B cell (primary cell): Measurements from ENCODE around the gene PRKAG2. TPM values are rescaled to one million over a fixed set of nuclear protein-coding genes. Genes with fewer than 3 reads are reported as not detected.

Experiments
- ATAC-seq: fragments of 200-7000 bp; cut with Tn5 transposase; one replicate; pipeline ENCODE4 v1.10.0; 2021; ENCODE audit warnings: low read depth, mild to moderate bottlenecking, moderate number of reproducible peaks, moderate library complexity
- CTCF ChIA-PET: fragments of 350-600 bp; sonication (Branson Sonifier 250); formaldehyde crosslinking; loops from one replicate; lab custom pipeline; 2021; ENCODE audit warnings: antibody characterized with exemption, inconsistent platforms; lab: Charles Lee
- POLR2A ChIA-PET: fragments of 350-600 bp; sonication (Branson Sonifier 250); formaldehyde crosslinking; loops from one replicate; lab custom pipeline; 2021; ENCODE audit warnings: antibody characterized with exemption; lab: Charles Lee
- DNase-seq: peaks from one replicate; pipeline ENCODE4 v3.0.0; 2013
- H2AFZ ChIP-seq: 2 replicates; pipeline ENCODE4 v1.6.1; 2012; ENCODE audit warnings: mild to moderate bottlenecking, low read depth, low read length; ENCODE audit not compliant: insufficient read depth, poor library complexity, severe bottlenecking
- H3K27ac ChIP-seq, 2 donors: 1 replicate in 1 of 2; 2 replicates in 1 of 2; pipeline ENCODE4 v1.5.1; 2012 to 2013; ENCODE audit warnings: low read length in 2 of 2, mild to moderate bottlenecking in 2 of 2, moderate library complexity in 1 of 2
- H3K27me3 ChIP-seq, 4 experiments: fragments of 200-600 bp in 1 of 4; sonication (generic) in 1 of 4; replicated peaks in 1 of 4; 1 replicate in 2 of 4; 2 replicates in 2 of 4; pipeline versions ENCODE4 v1.6.1 to v1.7.0; 2013 to 2016; ENCODE audit warnings: low read length in 3 of 4, mild to moderate bottlenecking in 2 of 4, mixed read lengths in 1 of 4, moderate library complexity in 1 of 4; ENCODE audit not compliant: insufficient read depth in 4 of 4, control insufficient read depth in 3 of 4; ENCODE audit errors: control extremely low read depth in 1 of 4
- H3K36me3 ChIP-seq, 2 experiments: replicated peaks in 1 of 2; 1 replicate in 1 of 2; 2 replicates in 1 of 2; pipeline versions ENCODE4 v1.6.1 to v1.7.1; 2013; ENCODE audit warnings: low read length in 1 of 2; ENCODE audit not compliant: insufficient read depth in 2 of 2, control insufficient read depth in 1 of 2; ENCODE audit errors: control extremely low read depth in 1 of 2, extremely low read depth in 1 of 2
- H3K4me1 ChIP-seq, 2 donors: fragments of 200-600 bp in 1 of 2; sonication (generic) in 1 of 2; 1 replicate in 1 of 2; 2 replicates in 1 of 2; pipeline versions ENCODE4 v1.5.1 to v1.6.1; 2013 to 2017; ENCODE audit warnings: low read length in 2 of 2; ENCODE audit not compliant: control insufficient read depth in 2 of 2, insufficient read depth in 2 of 2
- H3K4me2 ChIP-seq: replicated peaks from 2 replicates; pipeline ENCODE3; 2012; ENCODE audit warnings: mild to moderate bottlenecking, low read depth, low read length; ENCODE audit not compliant: poor library complexity, severe bottlenecking
- H3K4me3 ChIP-seq, 5 experiments: fragments of 200-600 bp in 1 of 5; sonication (generic) in 1 of 5; 1 replicate in 3 of 5; 2 replicates in 2 of 5; pipeline versions ENCODE4 v1.5.1 to v1.7.0; 2011 to 2016; ENCODE audit warnings: low read length in 4 of 5, mild to moderate bottlenecking in 4 of 5, low read depth in 2 of 5, control low read depth in 1 of 5, moderate library complexity in 1 of 5; ENCODE audit not compliant: insufficient read depth in 1 of 5; ENCODE audit errors: control extremely low read depth in 1 of 5, extremely low read depth in 1 of 5
- H3K79me2 ChIP-seq: fragments of 200-600 bp; sonication (generic); one replicate; pipeline ENCODE4 v1.6.0; 2016; ENCODE audit warnings: low read length; ENCODE audit not compliant: control insufficient read depth, insufficient read depth
- H3K9ac ChIP-seq: fragments of 200-600 bp; sonication (generic); 2 replicates; pipeline ENCODE4 v1.6.1; 2017; ENCODE audit warnings: mild to moderate bottlenecking, low read length, moderate library complexity
- H3K9me3 ChIP-seq, 3 donors: one replicate each; pipeline versions ENCODE4 v1.6.1 to v1.7.1; 2013; ENCODE audit warnings: low read length in 2 of 3; ENCODE audit not compliant: control insufficient read depth in 2 of 3, insufficient read depth in 1 of 3; ENCODE audit errors: control extremely low read depth in 1 of 3
- H4K20me1 ChIP-seq: 2 replicates; pipeline ENCODE4 v1.6.0; 2012; ENCODE audit warnings: mild to moderate bottlenecking, low read length; ENCODE audit not compliant: insufficient read depth, control insufficient read depth, poor library complexity, severe bottlenecking
- H3K27ac Mint-ChIP-seq: one replicate; pipeline ENCODE4 v1.8.0; 2021; ENCODE audit warnings: mixed read lengths
- H3K27me3 Mint-ChIP-seq: one replicate; pipeline ENCODE4 v1.8.0; 2021; ENCODE audit warnings: mixed read lengths
- H3K4me1 Mint-ChIP-seq: one replicate; pipeline ENCODE4 v1.8.0; 2021; ENCODE audit warnings: mixed read lengths
- H3K4me3 Mint-ChIP-seq: one replicate; pipeline ENCODE4 v1.8.0; 2021; ENCODE audit warnings: mixed read lengths
- H3K9me3 Mint-ChIP-seq: one replicate; pipeline ENCODE4 v1.8.0; 2022; ENCODE audit warnings: mixed read lengths; ENCODE audit not compliant: insufficient read depth
- EZH2 ChIP-seq: IDR thresholded peaks from 2 replicates; pipeline ENCODE4 v1.6.1; 2012; ENCODE audit warnings: borderline replicate concordance, low read depth, mild to moderate bottlenecking, moderate library complexity, low read length; ENCODE audit not compliant: insufficient read depth, poor library complexity, severe bottlenecking
- WGBS: methylation state at CpG from one replicate; pipeline ENCODE4 v1.1.5; 2013; ENCODE audit warnings: missing lambda C conversion rate; ENCODE audit not compliant: insufficient coverage; 5-methylcytosine and 5-hydroxymethylcytosine counted together
- intact Hi-C: fragments of 100-400 bp; cut with micrococcal nuclease; formaldehyde crosslinking; loops from one replicate; pipeline ENCODE4 v1.10.0; 2022
- polyA plus RNA-seq: library from polyadenylated mRNA; depleted of rRNA; stranded (reverse); fragments of >200 nt; gene quantifications from 2 replicates; pipeline ENCODE4 v1.2.3, GENCODE V29; 2012
- total RNA-seq, 2 donors: library from RNA; stranded (reverse); fragments of 120-200 nt in 1 of 2; gene quantifications; 1 replicate in 1 of 2; 2 replicates in 1 of 2; pipeline versions ENCODE4 v1.2.3 to v1.2.4, GENCODE V29; 2013 to 2022
- TF ChIP-seq, protein P1 (sequence below): fragments of 200-600 bp; IDR thresholded peaks from one replicate; pipeline ENCODE4 v1.8.0; 2022; ENCODE audit warnings: antibody characterized with exemption, mild to moderate bottlenecking

Gene PRKAG2
- total and polyA plus RNA-seq, 2 donors (not counting 1 experiment from before 2014, with no cell fraction given) = 22.1 to 56.3 TPM

DNA sequence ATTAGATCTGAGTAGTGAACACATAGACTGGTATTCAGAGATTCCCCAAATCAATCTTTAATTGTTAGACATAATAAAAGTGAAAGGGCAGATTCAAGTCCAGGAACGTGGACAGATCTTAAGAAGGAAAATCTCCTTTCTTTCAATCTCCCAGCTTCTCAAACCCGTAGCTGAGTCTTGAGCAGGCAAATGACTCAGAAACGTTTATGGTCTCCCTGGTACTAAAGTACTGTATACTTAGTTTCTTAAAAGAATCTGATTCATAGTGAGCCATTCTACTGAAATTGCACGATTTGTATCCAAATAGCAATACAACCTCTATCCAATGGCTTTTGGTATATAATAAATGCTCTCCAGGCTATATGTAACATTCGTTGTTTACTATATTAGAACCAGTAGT is 216.8 kb downstream of the PRKAG2 start:
- WGBS = 100% methylated on average over 1 of the region's 5 CpGs
- Mint-ChIP-seq H3K4me1 (no peaks in the 10 kb centered on the region), H3K9me3 (no peaks in the 10 kb centered on the region), H3K27ac (no peak overlapping the region), H3K27me3 (no peaks in the 10 kb centered on the region), H3K4me3 (no peak overlapping the region)
- no peaks in the 10 kb centered on the region for H3K79me2 ChIP-seq
- H3K36me3 ChIP-seq = no peaks in the 10 kb centered on the region
- no peaks in the 10 kb centered on the region for H3K27me3 ChIP-seq
- ChIA-PET POLR2A (no interaction called here), CTCF (no interaction called here)
- H2AFZ ChIP-seq = no peak overlapping the region
- no peaks in the 10 kb centered on the region for H3K4me1 ChIP-seq
- H3K4me3 ChIP-seq = no peak overlapping the region
- H4K20me1 ChIP-seq = peaks cover 8% of the 10 kb centered on the region
- no peak overlapping the region for H3K9ac ChIP-seq
- DNase-seq = no peak
- H3K27ac ChIP-seq = no peak overlapping the region
- ATAC-seq = no peak
- no peak overlapping the region for H3K4me2 ChIP-seq
- TF ChIP-seq, protein P1, sequence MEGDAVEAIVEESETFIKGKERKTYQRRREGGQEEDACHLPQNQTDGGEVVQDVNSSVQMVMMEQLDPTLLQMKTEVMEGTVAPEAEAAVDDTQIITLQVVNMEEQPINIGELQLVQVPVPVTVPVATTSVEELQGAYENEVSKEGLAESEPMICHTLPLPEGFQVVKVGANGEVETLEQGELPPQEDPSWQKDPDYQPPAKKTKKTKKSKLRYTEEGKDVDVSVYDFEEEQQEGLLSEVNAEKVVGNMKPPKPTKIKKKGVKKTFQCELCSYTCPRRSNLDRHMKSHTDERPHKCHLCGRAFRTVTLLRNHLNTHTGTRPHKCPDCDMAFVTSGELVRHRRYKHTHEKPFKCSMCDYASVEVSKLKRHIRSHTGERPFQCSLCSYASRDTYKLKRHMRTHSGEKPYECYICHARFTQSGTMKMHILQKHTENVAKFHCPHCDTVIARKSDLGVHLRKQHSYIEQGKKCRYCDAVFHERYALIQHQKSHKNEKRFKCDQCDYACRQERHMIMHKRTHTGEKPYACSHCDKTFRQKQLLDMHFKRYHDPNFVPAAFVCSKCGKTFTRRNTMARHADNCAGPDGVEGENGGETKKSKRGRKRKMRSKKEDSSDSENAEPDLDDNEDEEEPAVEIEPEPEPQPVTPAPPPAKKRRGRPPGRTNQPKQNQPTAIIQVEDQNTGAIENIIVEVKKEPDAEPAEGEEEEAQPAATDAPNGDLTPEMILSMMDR = no peak
- no peak for TF ChIP-seq EZH2
- H3K9me3 ChIP-seq = no peaks in the 10 kb centered on the region
- intact Hi-C loops = no loop called here

DNA sequence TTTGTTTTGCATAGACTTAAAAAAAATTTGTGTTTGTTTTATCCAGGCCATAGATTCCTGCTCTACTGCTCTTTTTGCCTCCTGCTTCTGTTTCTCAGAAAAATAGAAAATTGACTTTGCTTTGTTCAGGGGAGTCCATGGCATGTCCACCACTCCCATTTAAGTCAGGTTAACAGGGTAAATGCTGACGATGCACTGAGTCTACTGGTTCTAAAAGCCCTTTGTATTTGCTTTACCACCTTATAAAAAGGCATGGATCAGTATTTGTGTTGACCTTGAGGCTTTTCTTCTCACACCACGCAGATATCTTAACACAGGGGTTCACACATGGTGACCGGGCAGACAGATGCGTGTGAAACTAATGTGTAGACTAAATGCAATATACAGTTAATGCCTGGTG is 217.7 kb downstream of the PRKAG2 start:
- ChIA-PET CTCF (no interaction called here), POLR2A (no interaction called here)
- TF ChIP-seq EZH2 = no peak
- TF ChIP-seq, protein P1 = no peak
- no CpG with 5 or more reads among the region's 4 CpGs for WGBS
- Mint-ChIP-seq H3K4me1 (no peaks in the 10 kb centered on the region), H3K27ac (no peak overlapping the region), H3K4me3 (no peak overlapping the region), H3K27me3 (no peaks in the 10 kb centered on the region), H3K9me3 (no peaks in the 10 kb centered on the region)
- no peaks in the 10 kb centered on the region for H3K4me1 ChIP-seq
- no peaks in the 10 kb centered on the region for H3K9me3 ChIP-seq
- H3K9ac ChIP-seq = no peak overlapping the region
- H3K79me2 ChIP-seq = no peaks in the 10 kb centered on the region
- no peak for ATAC-seq
- no peak overlapping the region for H3K27ac ChIP-seq
- no peaks in the 10 kb centered on the region for H3K36me3 ChIP-seq
- intact Hi-C loops = no loop called here
- H3K27me3 ChIP-seq = no peaks in the 10 kb centered on the region
- DNase-seq = no peak
- H3K4me2 ChIP-seq = no peak overlapping the region
- no peak overlapping the region for H2AFZ ChIP-seq
- H4K20me1 ChIP-seq = no peaks in the 10 kb centered on the region
- H3K4me3 ChIP-seq = no peak overlapping the region
